DMS 273 (cell line): Measurements from ENCODE around the gene DND1.
"Not testable (repeated sequence)": the region's sequence is repeated elsewhere in the genome, so short reads cannot be mapped to it uniquely, and the experiment has no call there.

ENCODE experiments used
- DNase-seq: peaks from one replicate; lab custom pipeline; 2025; ENCODE audit not compliant: unreplicated experiment; lab: John Stamatoyannopoulos, UW

DND1 gene

GRCh38 chr5:140673187-140673976 is at the start of gene DND1:
DND1 (minus strand) TSS chr5:140673576; CDS start chr5:140673542, 34 bp downstream.
- DNase-seq = peak; percentile 18

DNA sequence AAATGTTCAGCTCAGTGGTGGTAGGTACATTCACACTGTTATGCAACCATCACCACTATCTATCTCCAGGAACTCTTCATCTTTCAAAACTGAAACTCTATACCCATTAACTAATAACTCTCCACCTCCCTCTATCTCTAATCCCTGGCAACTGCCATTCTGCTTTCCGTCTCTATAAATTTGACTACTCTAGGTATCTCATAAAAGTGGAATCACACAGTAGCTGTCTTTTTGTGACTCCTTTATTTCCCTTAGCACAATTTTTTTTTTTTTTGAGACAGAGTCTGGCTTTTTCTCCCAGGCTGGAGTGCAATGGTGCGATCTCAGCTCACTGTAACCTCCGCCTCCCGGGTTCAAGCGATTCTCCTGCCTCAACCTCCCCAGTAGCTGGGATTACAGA is 48.0 kb upstream of the DND1 start:
- DNase-seq = not testable (repeated sequence)

GRCh38 chr5:140720738-140721137 is 47.4 kb upstream of the DND1 start:
- peak; percentile 32 for DNase-seq

DNA sequence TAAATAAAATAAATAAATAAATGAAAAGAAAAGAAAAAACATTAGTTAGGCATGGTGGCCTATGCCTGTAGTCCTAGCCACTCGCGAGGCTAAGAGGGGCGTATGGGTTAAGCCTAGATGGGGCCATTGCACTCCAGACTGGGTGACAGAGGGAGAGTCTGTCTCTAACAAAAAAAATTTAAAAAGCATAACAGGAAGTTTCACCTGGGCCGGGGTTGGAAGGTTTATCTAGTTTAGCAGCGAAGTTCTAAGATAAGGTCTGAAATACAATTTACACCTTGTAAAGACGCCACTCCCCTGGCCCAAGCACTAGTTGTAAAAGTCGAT is 44.9 kb upstream of the DND1 start:
- DNase-seq = no peak

DNA sequence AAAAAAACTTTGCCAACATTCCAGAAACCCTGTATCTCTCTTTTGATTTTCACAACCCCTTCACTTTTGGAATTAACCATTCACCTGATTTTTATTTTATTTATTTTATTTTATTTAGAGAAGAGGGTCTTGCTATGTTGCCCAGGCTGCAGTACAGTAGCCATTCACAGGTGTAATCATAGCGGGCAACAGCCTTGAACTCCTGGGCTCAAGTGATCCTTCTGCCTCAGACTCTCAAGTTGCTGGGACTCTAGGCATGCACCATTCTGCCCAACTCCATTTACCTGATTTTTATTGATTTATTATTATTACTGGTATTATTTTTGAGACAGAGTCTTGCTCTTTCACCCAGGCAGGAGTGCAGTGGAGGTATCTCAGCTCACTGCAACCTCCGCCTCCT is 42.9 kb upstream of the DND1 start:
- not testable (repeated sequence) for DNase-seq

- DNase-seq = no peak
Measured at GRCh38 chr5:140713562-140714094, 40.3 kb upstream of the DND1 start.

GRCh38 chr5:140711794-140712193 is 38.4 kb upstream of the DND1 start:
- no peak for DNase-seq

GRCh38 chr5:140710899-140711552 is 37.6 kb upstream of the DND1 start:
- peak; percentile 96 for DNase-seq

- not testable (repeated sequence) for DNase-seq
Measured at GRCh38 chr5:140708787-140709186, 35.4 kb upstream of the DND1 start.

- DNase-seq = no peak
Measured at GRCh38 chr5:140707812-140708211, 34.4 kb upstream of the DND1 start.

DNA sequence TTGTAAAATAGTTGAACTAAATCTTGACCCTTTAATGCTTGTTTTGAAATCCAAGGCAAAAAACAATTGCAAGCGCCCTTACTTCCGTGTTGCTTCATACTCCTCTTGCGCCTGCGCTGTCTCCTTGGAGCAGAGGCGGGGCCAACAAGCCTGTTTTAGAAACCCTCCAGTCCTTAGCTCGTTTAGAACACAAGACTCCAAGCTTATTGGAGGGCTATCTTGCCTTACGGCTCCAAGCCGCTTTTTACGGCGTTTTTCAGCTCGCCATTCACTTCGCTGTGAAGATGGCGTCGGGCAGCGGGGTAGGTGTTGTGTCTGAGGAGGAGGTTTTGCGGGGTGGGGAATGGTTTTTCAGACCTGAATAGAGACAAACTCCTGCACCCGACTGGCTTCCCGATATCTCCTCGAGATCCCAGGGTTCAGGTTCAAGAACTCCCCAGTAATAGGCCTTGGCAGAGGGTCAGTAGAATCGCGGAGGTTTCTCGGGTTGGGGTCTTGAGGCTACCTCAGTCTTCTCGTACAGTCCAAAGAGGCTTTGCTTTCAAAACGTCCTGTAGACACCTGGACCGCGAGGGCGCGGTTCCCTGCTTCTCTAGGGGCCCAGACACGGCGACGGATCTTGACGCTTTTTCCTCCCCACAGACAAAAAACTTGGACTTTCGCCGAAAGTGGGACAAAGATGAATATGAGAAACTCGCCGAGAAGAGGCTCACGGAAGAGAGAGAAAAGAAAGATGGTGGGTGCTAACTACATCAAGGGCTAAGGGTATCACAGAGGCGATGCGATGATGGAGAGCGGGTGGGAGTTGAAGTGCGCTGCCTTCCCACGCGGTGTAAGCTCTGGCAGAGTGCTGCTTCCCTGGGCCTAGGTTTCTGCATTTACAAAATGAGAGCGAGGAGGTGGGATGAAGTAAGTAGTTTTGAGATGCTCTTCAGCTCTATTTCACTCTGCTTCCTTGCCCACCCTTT is 27.1 kb upstream of the DND1 start, which contains the start of gene ZMAT2:
Gene ZMAT2 (plus strand): TSS at position 271 of the 968 bp plus-strand sequence. CDS start 14 bp downstream, at position 285.
- DNase-seq = peak; percentile 99

DNA sequence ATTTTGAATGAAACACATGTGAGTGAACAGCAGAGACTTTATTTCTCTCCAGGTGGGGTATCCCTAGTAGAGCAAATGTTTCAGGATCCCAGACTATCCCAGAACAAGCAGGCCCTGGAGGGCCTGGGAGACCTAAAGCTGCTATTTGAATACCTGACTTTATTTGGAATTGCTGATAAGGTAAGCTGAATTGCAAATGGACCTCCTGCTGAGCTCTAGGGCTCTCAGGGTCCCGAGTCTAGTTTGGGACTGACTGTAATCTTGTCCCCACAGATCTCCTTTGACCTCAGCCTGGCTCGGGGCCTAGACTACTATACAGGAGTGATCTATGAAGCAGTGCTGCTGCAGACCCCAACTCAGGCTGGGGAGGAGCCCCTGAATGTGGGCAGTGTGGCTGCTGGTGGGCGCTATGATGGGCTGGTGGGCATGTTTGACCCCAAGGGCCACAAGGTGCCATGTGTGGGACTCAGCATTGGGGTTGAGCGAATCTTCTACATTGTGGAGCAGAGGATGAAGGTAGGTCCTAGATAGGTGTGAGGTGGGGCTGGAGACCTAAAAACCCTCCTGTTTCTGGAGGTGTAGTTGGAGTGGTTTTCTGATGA is 23.6 kb upstream of the DND1 start:
- DNase-seq = no peak

DNA sequence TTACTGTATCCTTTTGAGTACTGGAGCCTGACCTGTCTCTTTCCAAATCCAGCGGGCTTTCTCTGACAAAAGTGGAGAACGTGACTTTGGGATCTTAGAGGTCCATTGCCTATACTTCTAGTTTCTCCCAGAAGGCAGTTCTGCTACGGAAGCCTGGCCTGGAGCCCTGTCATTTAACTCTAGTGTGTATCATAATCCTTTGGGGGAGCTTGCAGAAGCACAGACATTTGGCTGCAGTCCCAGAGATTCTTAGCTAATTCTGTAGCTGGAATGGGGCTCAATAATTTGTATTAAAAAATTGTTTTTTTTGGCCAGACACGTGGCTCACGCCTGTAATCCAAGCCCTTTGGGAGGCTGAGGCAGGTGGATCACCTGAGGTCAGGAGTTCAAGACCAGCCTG is 20.9 kb upstream of the DND1 start:
- no peak for DNase-seq

- peak; percentile 99 for DNase-seq
Measured at GRCh38 chr5:140690941-140691924, 17.9 kb upstream of the DND1 start, which contains the start of the genes HARS1 and HARS2. HARS1 (minus strand) TSS chr5:140691370; CDS start chr5:140691304, 66 bp downstream. HARS2 (plus strand) TSS chr5:140691455; CDS start chr5:140691649, 194 bp downstream.

DNA sequence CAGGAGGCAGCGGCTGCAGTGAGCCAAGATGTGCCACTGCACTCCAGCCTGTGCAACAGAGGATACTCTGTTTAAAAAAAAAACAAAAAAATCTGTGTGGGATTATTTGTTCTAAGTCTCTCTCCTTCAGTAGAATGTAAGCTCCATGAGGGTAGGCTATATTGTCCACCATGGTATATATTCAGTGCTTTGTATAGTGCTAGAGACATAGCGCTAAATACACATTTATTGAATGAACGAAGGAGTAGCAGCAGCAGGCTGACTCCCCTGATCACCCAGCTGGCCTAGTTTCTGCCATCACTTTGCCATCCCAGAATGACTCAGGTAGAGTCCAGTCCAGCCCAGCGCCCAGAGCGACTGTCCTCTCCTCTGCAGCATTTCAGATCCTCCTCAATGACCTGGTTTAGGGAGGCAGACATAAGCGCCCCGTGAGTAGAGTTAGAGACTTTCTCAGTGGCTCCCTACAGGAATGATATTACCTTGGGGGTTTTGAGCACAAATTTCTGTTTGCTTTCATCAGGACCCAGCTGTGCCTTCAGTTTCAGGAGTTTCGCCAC is 17.1 kb upstream of the DND1 start:
- no peak for DNase-seq

GRCh38 chr5:140678993-140679392 is 5.6 kb upstream of the DND1 start:
- DNase-seq = no peak

- no peak for DNase-seq
Measured at GRCh38 chr5:140677947-140678346, 4.6 kb upstream of the DND1 start.

DNA sequence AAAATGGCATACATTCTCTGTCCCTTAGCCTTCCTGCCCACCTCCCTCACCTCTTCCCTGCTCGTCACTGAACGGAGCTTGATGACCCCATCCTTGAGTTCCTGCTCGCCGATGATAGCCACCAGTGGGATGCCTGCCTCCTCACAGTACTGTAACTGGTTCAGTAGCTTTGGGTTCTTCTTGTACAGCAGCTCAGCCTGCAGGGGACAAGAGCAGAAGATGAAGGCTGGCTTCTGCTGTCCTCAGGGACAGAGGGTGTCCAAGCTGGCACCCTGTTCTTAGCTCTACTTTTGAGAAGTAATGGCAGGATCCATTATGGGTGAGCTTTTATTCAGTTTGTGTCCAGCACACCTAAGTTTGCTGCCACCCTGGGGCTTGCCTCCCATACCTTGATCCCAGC is 1.3 kb upstream of the DND1 start:
- no peak for DNase-seq

DNA sequence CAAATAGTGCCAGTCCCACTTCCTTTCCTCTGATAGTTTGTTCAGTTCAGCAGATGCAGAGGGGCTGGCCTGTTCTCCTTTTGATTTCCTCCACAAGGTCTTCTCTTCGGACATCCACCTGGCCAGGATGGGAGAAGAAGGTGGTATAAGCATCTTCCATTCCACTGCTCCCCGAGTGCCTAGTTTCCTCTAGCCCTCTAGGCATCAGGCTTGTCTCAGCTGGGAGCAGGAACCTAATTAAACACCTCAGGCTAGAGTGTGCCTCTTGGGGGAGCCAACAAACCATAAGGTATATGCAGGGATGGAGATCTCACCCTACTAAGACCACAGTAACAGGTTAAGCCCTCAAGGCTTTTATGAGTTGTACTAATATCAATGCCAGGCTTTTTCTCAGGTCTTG is 835 bp upstream of the DND1 start:
- peak; percentile 23 for DNase-seq
